ENCODE measurements around the gene PDCD5.

The PDCD5 gene

GRCh38 chr19:32550666-32551065 lies 30.3 kb upstream of the PDCD5 start:
- no peak for TF ChIP-seq CTCF (IDR thresholded peaks at IDR 0.05)
- Histone ChIP-seq H3K27me3 (ENCODE audit: control insufficient read depth, insufficient read depth, low read length) (no peaks in the 10 kb centered on the region), H3K27ac (no peak overlapping the region)

GRCh38 chr19:32555786-32556185 lies 25.2 kb upstream of the PDCD5 start:
- H3K27me3 ChIP-seq (ENCODE audit: control insufficient read depth, insufficient read depth, low read length): no peaks in the 10 kb centered on the region
- no peak overlapping the region for H3K9ac ChIP-seq
- H3K79me2 ChIP-seq: no peaks in the 10 kb centered on the region
- TF ChIP-seq CTCF (IDR thresholded peaks at IDR 0.05): no peak
- no peaks in the 10 kb centered on the region for H3K9me3 ChIP-seq (ENCODE audit: control insufficient read depth, low read length)
- H3K4me3 ChIP-seq (ENCODE audit: low read depth, low read length): no peak overlapping the region
- no peak overlapping the region for H3K27ac ChIP-seq
- no peaks in the 10 kb centered on the region for H3K4me1 ChIP-seq
- no peak overlapping the region for H2AFZ ChIP-seq
- H3K4me2 ChIP-seq (ENCODE audit: low read length): no peak overlapping the region
- no peaks in the 10 kb centered on the region for H3K36me3 ChIP-seq (ENCODE audit: control insufficient read depth, insufficient read depth, low read length)

More at GRCh38 chr19:32550666-32551065, 30.3 kb upstream of the PDCD5 start:
- Histone ChIP-seq H2AFZ (no peak overlapping the region), H3K36me3 (ENCODE audit: control insufficient read depth, insufficient read depth, low read length) (no peaks in the 10 kb centered on the region), H3K4me1 (no peaks in the 10 kb centered on the region), H3K4me2 (ENCODE audit: low read length) (no peak overlapping the region), H3K4me3 (ENCODE audit: low read depth, low read length) (no peak overlapping the region), H3K9me3 (ENCODE audit: control insufficient read depth, low read length) (no peaks in the 10 kb centered on the region), H3K79me2 (no peaks in the 10 kb centered on the region), H3K9ac (no peak overlapping the region)

GRCh38 chr19:32558607-32559228 lies 22.3 kb upstream of the PDCD5 start:
- Histone ChIP-seq H3K27ac (no peak overlapping the region), H3K27me3 (ENCODE audit: control insufficient read depth, insufficient read depth, low read length) (no peaks in the 10 kb centered on the region), H3K36me3 (ENCODE audit: control insufficient read depth, insufficient read depth, low read length) (no peaks in the 10 kb centered on the region), H3K4me1 (no peaks in the 10 kb centered on the region), H3K79me2 (no peaks in the 10 kb centered on the region), H3K9ac (no peak overlapping the region), H3K9me3 (ENCODE audit: control insufficient read depth, low read length) (no peaks in the 10 kb centered on the region), H2AFZ (no peak overlapping the region), H3K4me3 (ENCODE audit: low read depth, low read length) (no peak overlapping the region), H3K4me2 (ENCODE audit: low read length) (no peak overlapping the region)
- no peak for TF ChIP-seq CTCF (IDR thresholded peaks at IDR 0.05)

GRCh38 chr19:32563761-32564160 lies 17.2 kb upstream of the PDCD5 start:
- TF ChIP-seq CTCF (IDR thresholded peaks at IDR 0.05): no peak
- Histone ChIP-seq H3K4me1 (no peaks in the 10 kb centered on the region), H3K4me2 (ENCODE audit: low read length) (no peak overlapping the region), H3K9ac (no peak overlapping the region), H3K9me3 (ENCODE audit: control insufficient read depth, low read length) (no peaks in the 10 kb centered on the region), H3K4me3 (ENCODE audit: low read depth, low read length) (no peak overlapping the region), H3K79me2 (no peaks in the 10 kb centered on the region), H3K27ac (no peak overlapping the region), H3K27me3 (ENCODE audit: control insufficient read depth, insufficient read depth, low read length) (no peaks in the 10 kb centered on the region), H2AFZ (no peak overlapping the region), H3K36me3 (ENCODE audit: control insufficient read depth, insufficient read depth, low read length) (no peaks in the 10 kb centered on the region)

- Histone ChIP-seq H3K4me2 (ENCODE audit: low read length) (no peak overlapping the region), H3K9me3 (ENCODE audit: control insufficient read depth, low read length) (no peaks in the 10 kb centered on the region), H3K4me1 (no peaks in the 10 kb centered on the region), H3K36me3 (ENCODE audit: control insufficient read depth, insufficient read depth, low read length) (no peaks in the 10 kb centered on the region), H2AFZ (no peak overlapping the region), H3K4me3 (ENCODE audit: low read depth, low read length) (no peak overlapping the region), H3K79me2 (no peaks in the 10 kb centered on the region), H3K27me3 (ENCODE audit: control insufficient read depth, insufficient read depth, low read length) (no peaks in the 10 kb centered on the region), H3K27ac (no peak overlapping the region), H3K9ac (no peak overlapping the region)
- no peak for TF ChIP-seq CTCF (IDR thresholded peaks at IDR 0.05)
Observed at GRCh38 chr19:32566246-32566830, 14.7 kb upstream of the PDCD5 start.

All from parathyroid adenoma (tissue), 2 donors.